Activated naive CD4-positive, alpha-beta T cell treated with Interleukin-2 at 50 U/mL for 16 hours (primary cell): ENCODE measurements around the gene CXCR1.
"Not testable (repeated sequence)": the region's sequence is repeated elsewhere in the genome, so short reads cannot be mapped to it uniquely, and the experiment has no call there.

Source experiments
- DNase-seq: peaks from one replicate; pipeline ENCODE4 v3.0.0-alpha.2; 2020

CXCR1 gene

GRCh38 chr2:218155953-218156479, 10.7 kb downstream of the CXCR1 start:
- no peak for DNase-seq

GRCh38 chr2:218152777-218153176, 14.0 kb downstream of the CXCR1 start:
- no peak for DNase-seq

- DNase-seq, result no peak
Measured at GRCh38 chr2:218152172-218152571, 14.6 kb downstream of the CXCR1 start.

GRCh38 chr2:218149848-218150440, 16.8 kb downstream of the CXCR1 start:
- no peak for DNase-seq

- no peak for DNase-seq
Measured at GRCh38 chr2:218149098-218149497, 17.7 kb downstream of the CXCR1 start.

- DNase-seq, result no peak
Measured at GRCh38 chr2:218146056-218146455, 20.7 kb downstream of the CXCR1 start.

- no peak for DNase-seq
Measured at GRCh38 chr2:218145124-218145523, 21.6 kb downstream of the CXCR1 start.

GRCh38 chr2:218138047-218138446, 28.7 kb downstream of the CXCR1 start:
- no peak for DNase-seq

GRCh38 chr2:218137514-218137913, 29.2 kb downstream of the CXCR1 start:
- no peak for DNase-seq

GRCh38 chr2:218130822-218131221, 35.9 kb downstream of the CXCR1 start:
- no peak for DNase-seq

GRCh38 chr2:218130377-218130776, 36.4 kb downstream of the CXCR1 start:
- DNase-seq, result no peak

GRCh38 chr2:218129458-218130135, 37.2 kb downstream of the CXCR1 start:
- DNase-seq, result no peak

GRCh38 chr2:218128781-218129457, 37.8 kb downstream of the CXCR1 start:
- no peak for DNase-seq

- DNase-seq, result no peak
Measured at GRCh38 chr2:218127929-218128455, 38.8 kb downstream of the CXCR1 start.

- no peak for DNase-seq
Measured at GRCh38 chr2:218125626-218126080, 41.1 kb downstream of the CXCR1 start, which contains the start of gene CXCR2. TSS of gene CXCR2 (plus strand) at chr2:218126028. CDS start at chr2:218134802, 8,774 bp downstream.

- no peak for DNase-seq
Measured at GRCh38 chr2:218125095-218125494, 41.7 kb downstream of the CXCR1 start.

- DNase-seq, result no peak
Measured at GRCh38 chr2:218123986-218124385, 42.8 kb downstream of the CXCR1 start.

- DNase-seq, result not testable (repeated sequence)
Measured at GRCh38 chr2:218122286-218122685, 44.5 kb downstream of the CXCR1 start.

- DNase-seq, result not testable (repeated sequence)
Measured at GRCh38 chr2:218121789-218122188, 45.0 kb downstream of the CXCR1 start.
